Esophagus (tissue), 2 donors: ENCODE measurements around the gene ARL2BP. TPM values are rescaled to one million over a fixed set of nuclear protein-coding genes. Genes with fewer than 3 reads are reported as not detected.

Source experiments
- H3K27ac ChIP-seq, 2 donors: one replicate each; pipeline ENCODE4 v1.5.1; 2013; ENCODE audit warnings: low read depth in 2 of 2, mild to moderate bottlenecking in 2 of 2, inconsistent platforms in 1 of 2, low read length in 1 of 2, moderate library complexity in 1 of 2
- H3K27me3 ChIP-seq, 2 donors: one replicate each; pipeline ENCODE4 v1.6.1; 2013; ENCODE audit warnings: low read length in 2 of 2, control low read depth in 1 of 2, mild to moderate bottlenecking in 1 of 2; ENCODE audit not compliant: insufficient read depth in 2 of 2, control insufficient read depth in 1 of 2
- H3K36me3 ChIP-seq, 2 donors: one replicate each; pipeline ENCODE4 v1.6.1; 2013; ENCODE audit warnings: low read length in 1 of 2; ENCODE audit not compliant: control insufficient read depth in 2 of 2, insufficient read depth in 2 of 2
- H3K4me1 ChIP-seq, 2 donors: one replicate each; pipeline ENCODE4 v1.6.1; 2013; ENCODE audit warnings: low read length in 1 of 2; ENCODE audit not compliant: control insufficient read depth in 2 of 2, insufficient read depth in 2 of 2
- H3K4me3 ChIP-seq, 2 donors: one replicate each; pipeline ENCODE4 v1.5.1; 2013; ENCODE audit warnings: low read length in 2 of 2, mild to moderate bottlenecking in 2 of 2, low read depth in 1 of 2, moderate library complexity in 1 of 2
- H3K9me3 ChIP-seq, 2 donors: one replicate each; pipeline ENCODE4 v1.6.1; 2013; ENCODE audit warnings: mild to moderate bottlenecking in 2 of 2, low read depth in 1 of 2, low read length in 1 of 2, moderate library complexity in 1 of 2; ENCODE audit not compliant: control insufficient read depth in 2 of 2, insufficient read depth in 1 of 2
- WGBS, 2 donors: extraction: QIAGEN DNeasy Blood & Tissue Kit; methylation state at CpG; one replicate each; pipeline ENCODE4 v1.1.7; 2013; 5-methylcytosine and 5-hydroxymethylcytosine counted together
- polyA plus RNA-seq, 2 donors: library from polyadenylated mRNA; stranded (reverse); fragments of 200-250 nt; gene quantifications; one replicate each; pipeline ENCODE4 v1.2.3, GENCODE V29; 2013
- donor health status: healthy with polysubstance abuse.
- donor health status: Bipolar disorder and iron deficiency.

ARL2BP gene
- polyA plus RNA-seq, 2 donors: 20.8 to 30.1 TPM

DNA sequence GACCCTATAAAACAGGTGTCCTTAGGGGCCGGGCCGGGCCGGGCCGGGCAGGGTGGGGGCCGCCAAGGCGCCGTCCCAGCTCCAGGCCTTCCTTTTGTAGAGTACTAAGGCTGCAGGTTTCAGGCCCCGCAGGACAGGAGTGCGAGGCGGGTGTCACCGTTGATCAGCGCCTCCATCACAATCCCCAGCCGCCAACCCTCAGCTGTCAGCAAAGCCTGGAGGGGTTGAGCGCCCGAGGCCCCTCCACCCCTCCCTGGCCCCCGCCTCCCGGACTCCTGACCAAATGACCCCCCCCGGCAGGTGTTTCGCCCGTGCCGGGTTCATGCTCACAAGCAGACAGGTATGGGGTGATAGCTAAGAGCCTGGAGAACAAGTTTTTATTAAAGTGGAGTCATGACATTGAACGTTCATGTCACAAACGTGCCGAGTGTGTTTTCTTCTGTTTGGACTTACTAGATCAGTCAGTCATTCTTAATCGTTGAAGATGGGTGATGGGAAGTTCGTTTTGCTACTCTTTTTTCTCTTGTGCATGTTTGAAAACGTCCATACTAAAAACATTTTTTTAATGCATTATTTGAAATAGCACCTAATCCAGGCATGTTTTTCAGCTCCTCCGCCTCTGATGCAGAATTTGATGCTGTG is 534 bp downstream of the ARL2BP start:
- Histone ChIP-seq H3K4me3 (peak overlapping the region; percentile 62 to 70), H3K27ac (peak overlapping the region; percentile 95), H3K9me3 (no peaks in the 10 kb centered on the region), H3K4me1 (no peaks in the 10 kb centered on the region), H3K36me3 (peaks cover 6 to 14% of the 10 kb centered on the region in 2 donors), H3K27me3 (no peaks in the 10 kb centered on the region)
- 3 to 4% methylated on average over 28 of the region's 28 CpGs for WGBS, 2 donors

DNA sequence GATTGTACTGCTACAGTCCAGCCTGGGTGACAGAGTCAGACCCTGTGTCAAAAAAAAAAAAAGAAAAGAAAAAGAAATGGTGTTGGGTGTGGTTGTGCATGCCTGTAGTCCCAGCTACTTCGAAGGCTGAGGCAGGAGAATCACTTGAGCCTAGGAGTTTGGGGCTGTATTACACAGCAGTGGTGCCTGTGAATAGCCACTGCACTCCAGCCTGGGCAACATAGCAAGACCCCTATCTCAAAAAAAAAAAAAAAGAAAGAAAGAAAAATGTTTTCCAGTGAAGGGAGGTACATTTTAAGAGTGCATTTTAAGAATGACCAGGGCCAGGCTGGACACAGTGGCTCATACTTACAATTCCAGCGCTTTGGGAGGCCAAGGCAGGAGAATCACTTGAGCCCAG is 6.3 kb downstream of the ARL2BP start:
- Histone ChIP-seq H3K27me3 (no peaks in the 10 kb centered on the region), H3K4me1 (peaks cover 0 to under 1% of the 10 kb centered on the region in 2 donors), H3K9me3 (no peaks in the 10 kb centered on the region), H3K36me3 (peaks cover 9 to 26% of the 10 kb centered on the region in 2 donors), H3K27ac (no peak overlapping the region), H3K4me3 (no peak overlapping the region)
- 91 to 98% methylated on average over 2 of the region's 2 CpGs for WGBS, 2 donors

DNA sequence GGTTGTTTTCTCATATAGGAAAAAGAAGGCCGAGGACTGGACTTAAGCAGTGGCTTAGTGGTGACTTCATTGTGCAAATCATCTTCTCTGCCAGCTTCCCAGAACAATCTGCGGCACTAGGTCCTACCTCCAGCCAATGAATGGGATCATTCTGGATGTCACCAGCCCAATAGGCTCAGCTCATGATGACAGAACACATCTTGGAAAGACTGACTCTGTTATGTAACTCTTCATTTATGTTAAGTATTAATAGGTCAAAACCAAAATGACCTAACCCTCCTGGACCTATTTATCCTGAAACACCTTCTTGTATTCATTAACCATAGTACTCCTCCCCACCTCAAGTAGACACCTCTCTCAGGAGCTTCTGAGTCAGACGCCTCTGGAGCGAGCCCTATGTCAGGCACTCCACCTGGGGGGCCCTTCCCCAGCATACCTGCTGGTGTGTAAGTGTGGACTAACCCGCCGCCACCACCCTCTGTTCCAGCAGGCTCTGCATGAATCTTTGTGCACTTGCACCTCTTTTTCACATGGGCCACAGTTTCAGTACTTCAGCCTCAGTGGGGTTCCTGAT is 7.2 kb downstream of the ARL2BP start:
- Histone ChIP-seq H3K9me3 (no peaks in the 10 kb centered on the region), H3K27ac (peak overlapping the region in 1 of 2 donors; percentile 47), H3K4me1 (peaks cover 0 to 9% of the 10 kb centered on the region in 2 donors), H3K27me3 (no peaks in the 10 kb centered on the region), H3K36me3 (peaks cover 9 to 33% of the 10 kb centered on the region in 2 donors), H3K4me3 (no peak overlapping the region)
- WGBS, 2 donors: 87 to 92% methylated on average over 6 of the region's 6 CpGs

DNA sequence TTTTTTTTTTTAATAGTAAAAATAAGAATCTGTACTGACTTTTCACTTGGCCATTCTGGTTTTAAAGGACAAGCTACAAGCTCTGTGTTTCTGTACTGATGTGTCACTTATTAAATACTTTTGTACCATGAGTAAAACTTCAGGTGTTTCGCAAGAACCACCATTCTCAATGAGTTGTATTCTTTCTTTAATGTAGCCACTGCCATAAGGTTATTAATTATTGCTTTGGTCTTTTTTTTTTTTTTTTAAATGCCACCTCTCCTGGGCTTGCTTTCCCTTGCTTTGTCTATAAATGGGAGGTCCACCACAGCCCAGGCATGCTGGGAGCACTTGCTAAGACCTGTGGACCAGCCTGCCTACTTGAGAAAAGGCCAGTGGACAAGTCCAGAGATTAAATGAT is 8.4 kb downstream of the ARL2BP start:
- no peaks in the 10 kb centered on the region for H3K27me3 ChIP-seq
- H3K36me3 ChIP-seq: peaks cover 9 to 42% of the 10 kb centered on the region in 2 donors
- no peak overlapping the region for H3K4me3 ChIP-seq
- peaks cover 0 to 16% of the 10 kb centered on the region in 2 donors for H3K4me1 ChIP-seq
- no peaks in the 10 kb centered on the region for H3K9me3 ChIP-seq
- no peak overlapping the region for H3K27ac ChIP-seq
- 88 to 94% methylated on average over 1 of the region's 1 CpG for WGBS, 2 donors

DNA sequence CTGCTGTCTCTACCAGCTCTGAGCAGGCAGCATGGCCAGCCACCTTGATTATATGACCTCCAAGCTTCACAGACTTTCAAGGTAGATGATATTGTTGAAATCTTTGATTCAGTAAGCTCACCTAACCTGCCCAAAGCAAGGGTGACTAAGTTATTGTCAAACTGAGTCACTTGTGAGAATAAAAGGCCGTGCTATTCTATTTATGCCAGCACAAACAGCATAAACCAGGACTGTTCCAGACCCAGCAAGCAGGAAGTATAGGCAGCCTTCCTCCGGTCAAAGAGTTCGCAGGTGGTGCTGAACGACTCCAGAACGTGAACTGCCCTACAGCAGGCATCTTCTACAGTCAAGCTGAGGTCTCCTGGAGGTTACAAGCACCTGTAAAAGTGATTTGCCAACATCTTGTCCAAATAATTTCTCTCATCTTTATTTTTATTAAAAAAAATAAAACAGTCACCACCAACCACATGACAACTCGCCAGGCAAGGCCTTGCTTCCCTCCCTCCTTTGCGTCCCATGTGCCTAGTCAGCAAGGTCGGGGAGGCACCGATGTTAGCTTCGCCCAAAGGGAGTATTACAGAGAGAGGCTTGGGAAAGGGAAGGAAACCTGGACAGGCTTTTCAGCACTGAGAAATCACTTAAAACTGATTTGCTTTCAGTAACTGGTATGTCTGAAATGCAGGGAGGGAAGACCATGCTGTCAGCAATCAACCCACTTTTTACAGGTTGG is 10.8 kb downstream of the ARL2BP start:
- 58 to 72% methylated on average over 10 of the region's 10 CpGs for WGBS, 2 donors
- peaks cover 3 to 28% of the 10 kb centered on the region in 2 donors for H3K36me3 ChIP-seq
- no peak overlapping the region for H3K4me3 ChIP-seq
- no peaks in the 10 kb centered on the region for H3K27me3 ChIP-seq
- H3K4me1 ChIP-seq: peaks cover 0 to 21% of the 10 kb centered on the region in 2 donors
- H3K27ac ChIP-seq: peak overlapping the region; percentile 81 to 88
- H3K9me3 ChIP-seq: no peaks in the 10 kb centered on the region

DNA sequence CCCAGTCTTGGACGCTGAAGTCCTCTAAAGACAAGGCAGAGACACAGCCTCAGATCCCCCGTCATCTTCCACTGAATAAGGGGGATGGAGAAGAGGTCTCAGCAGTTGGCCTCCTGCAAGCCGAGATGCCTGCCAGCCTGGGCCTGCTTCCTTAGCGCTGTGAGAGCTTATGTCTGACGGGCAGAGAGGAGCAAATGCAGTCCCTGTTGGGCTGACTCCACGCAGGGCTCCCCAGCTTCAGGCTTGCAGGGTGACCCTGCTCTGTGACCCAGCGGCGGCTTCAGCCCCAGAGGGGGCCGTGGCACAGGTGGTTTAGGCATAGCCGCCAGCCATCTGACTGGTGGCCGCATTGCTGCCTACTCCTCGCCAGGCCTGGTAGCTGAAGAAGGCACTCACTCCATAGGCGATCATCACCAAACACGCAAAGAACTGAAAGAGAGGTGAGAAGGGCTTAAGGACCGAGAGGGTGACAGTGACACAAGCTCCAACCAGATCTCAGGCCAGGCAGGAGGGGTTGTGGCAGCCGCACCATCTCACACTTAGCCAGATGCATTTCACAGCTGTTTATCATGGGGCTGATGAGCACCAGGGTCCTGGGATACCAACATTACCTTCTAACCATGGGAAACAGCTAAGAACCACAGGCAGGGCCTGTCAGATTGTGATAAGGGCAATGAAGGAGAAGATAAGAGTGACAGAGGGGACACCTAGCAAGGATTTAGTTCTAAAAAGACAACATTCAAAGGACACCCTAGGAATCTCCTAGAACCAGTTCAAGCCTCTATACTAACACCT is 11.7 kb downstream of the ARL2BP start:
- WGBS, 2 donors: 89 to 91% methylated on average over 16 of the region's 16 CpGs
- Histone ChIP-seq H3K27ac (peak overlapping the region; percentile 81 to 88), H3K9me3 (no peaks in the 10 kb centered on the region), H3K4me1 (peaks cover 0 to 21% of the 10 kb centered on the region in 2 donors), H3K36me3 (peaks cover 3 to 24% of the 10 kb centered on the region in 2 donors), H3K4me3 (no peak overlapping the region), H3K27me3 (no peaks in the 10 kb centered on the region)

DNA sequence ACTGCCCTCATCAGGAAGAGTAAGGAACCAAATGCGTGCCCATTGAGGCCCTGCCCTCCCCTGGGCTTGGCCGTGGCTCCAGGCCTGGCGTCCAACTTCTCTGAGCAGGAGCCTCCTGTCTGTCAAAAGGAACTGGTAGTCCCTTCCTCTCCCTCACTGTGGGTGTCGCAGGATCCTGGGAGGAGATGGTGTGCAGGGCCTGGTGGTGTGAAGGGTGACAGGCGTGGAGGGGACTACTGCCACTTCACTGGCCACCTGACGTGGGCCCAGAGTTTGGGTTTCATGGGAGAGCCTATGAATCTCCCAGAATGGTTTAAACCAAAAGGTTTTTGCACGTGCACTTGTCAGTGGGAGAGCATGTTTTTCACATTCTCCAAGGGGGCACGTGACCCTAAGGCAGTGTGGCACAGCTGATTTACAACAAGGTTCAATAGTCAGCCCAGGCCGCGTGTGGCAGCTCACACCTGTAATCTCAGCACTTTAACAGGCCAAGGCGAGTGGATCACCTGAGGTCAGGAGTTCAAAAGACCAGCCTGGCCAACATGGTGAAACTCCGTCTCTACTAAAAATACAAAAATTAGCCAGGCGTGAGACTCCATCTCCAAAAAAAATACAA is 12.5 kb downstream of the ARL2BP start:
- WGBS, 2 donors: 87 to 88% methylated on average over 13 of the region's 13 CpGs
- no peaks in the 10 kb centered on the region for H3K27me3 ChIP-seq
- peak overlapping the region; percentile 69 to 81 for H3K27ac ChIP-seq
- no peak overlapping the region for H3K4me3 ChIP-seq
- peaks cover 0 to 21% of the 10 kb centered on the region in 2 donors for H3K36me3 ChIP-seq
- no peaks in the 10 kb centered on the region for H3K9me3 ChIP-seq
- H3K4me1 ChIP-seq: peaks cover under 1 to 22% of the 10 kb centered on the region in 2 donors

DNA sequence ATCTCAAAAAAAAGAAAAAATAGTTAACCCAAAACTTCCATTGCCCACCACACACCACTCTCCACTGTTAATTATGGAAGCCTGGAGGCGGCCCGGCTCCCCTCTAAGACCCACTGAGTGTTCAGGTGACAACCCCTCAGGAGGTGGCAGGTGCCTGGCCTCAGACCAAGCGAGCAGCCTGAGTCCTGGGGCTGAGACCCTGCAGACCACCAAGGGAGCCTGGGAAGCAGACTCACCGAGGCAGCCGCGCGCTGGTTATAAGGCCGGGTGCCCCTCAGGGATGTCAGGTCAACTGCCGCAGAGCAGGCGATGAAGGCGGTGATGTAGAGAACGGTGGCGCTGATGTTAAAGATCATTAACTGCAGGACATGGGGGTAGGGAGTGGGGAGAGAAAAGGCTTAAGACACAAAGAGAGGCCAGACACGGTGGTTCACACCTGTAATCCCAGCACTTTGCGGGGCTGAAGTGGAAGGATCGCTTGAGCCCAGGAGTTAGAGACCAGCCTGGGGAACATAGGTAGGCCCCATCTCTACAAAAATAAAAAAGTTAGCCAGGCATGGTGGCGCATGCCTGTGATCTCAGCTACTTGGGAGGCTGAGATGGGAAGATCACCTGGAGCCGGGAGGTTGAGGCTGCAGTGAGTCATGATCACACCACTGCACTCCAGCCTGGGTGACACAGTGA is 13.3 kb downstream of the ARL2BP start:
- Histone ChIP-seq H3K9me3 (no peaks in the 10 kb centered on the region), H3K36me3 (peaks cover 0 to 20% of the 10 kb centered on the region in 2 donors), H3K27ac (peak overlapping the region in 1 of 2 donors; percentile 1), H3K4me3 (no peak overlapping the region), H3K27me3 (no peaks in the 10 kb centered on the region), H3K4me1 (peaks cover 3 to 30% of the 10 kb centered on the region in 2 donors)
- WGBS, 2 donors: 96 to 97% methylated on average over 18 of the region's 18 CpGs
